SK-N-SH (cell line): ENCODE results near the gene COL5A1. TPM values are rescaled to one million over a fixed set of nuclear protein-coding genes. Genes with fewer than 3 reads are reported as not detected.

Experiments
- CTCF ChIA-PET: fragments of 300-600, 350-600 bp; formaldehyde crosslinking; extraction: SDS; loops from one replicate; lab custom pipeline; 2021; lab: Yijun Ruan, JAX
- POLR2A ChIA-PET: fragments of 350-600 bp; sonication (Branson Sonifier 250); formaldehyde crosslinking; extraction: SDS; loops from one replicate; lab custom pipeline; 2020; ENCODE audit warnings: antibody characterized with exemption, inconsistent platforms; lab: Yijun Ruan, JAX
- DNase-seq: peaks from one replicate; pipeline ENCODE4 v3.0.0; 2012
- H2AFZ ChIP-seq: fragments of 200-600 bp; sonication (generic); 2 replicates; pipeline ENCODE4 v1.8.1; 2016; ENCODE audit warnings: antibody characterized with exemption, mild to moderate bottlenecking, low read depth
- H3F3A ChIP-seq: fragments of 200-600 bp; sonication (generic); replicated peaks from 2 replicates; pipeline ENCODE3; 2016; ENCODE audit warnings: antibody characterized with exemption, mild to moderate bottlenecking; ENCODE audit not compliant: insufficient read depth
- H3K27ac ChIP-seq, 2 experiments: fragments of 200-500 bp in 1 of 2; fragments of 200-600 bp in 1 of 2; sonication (Bioruptor generic) in 1 of 2; sonication (generic), shearing (Covaris generic) in 1 of 2; 2 replicates each; pipeline versions ENCODE4 v1.5.1 to v1.6.1; 2014 to 2016; ENCODE audit warnings: low read depth in 2 of 2, inconsistent platforms in 1 of 2, low read length in 1 of 2, mild to moderate bottlenecking in 1 of 2, mixed read lengths in 1 of 2
- H3K27me3 ChIP-seq: fragments of 200-600 bp; sonication (generic), shearing (Covaris generic); 2 replicates; pipeline ENCODE4 v1.6.1; 2016; ENCODE audit warnings: mixed run types; ENCODE audit not compliant: insufficient read depth
- H3K36me3 ChIP-seq, 2 experiments: fragments of 200-500 bp in 1 of 2; fragments of 200-600 bp in 1 of 2; sonication (Bioruptor generic) in 1 of 2; sonication (generic) in 1 of 2; replicated peaks in 1 of 2; 2 replicates each; pipeline versions ENCODE3 to v1.5.1; 2014 to 2016; ENCODE audit warnings: low read length in 1 of 2, mild to moderate bottlenecking in 1 of 2; ENCODE audit not compliant: insufficient read depth in 2 of 2, control insufficient read depth in 1 of 2
- H3K4me1 ChIP-seq, 2 experiments: fragments of 200-500 bp in 1 of 2; fragments of 200-600 bp in 1 of 2; sonication (Bioruptor generic) in 1 of 2; sonication (generic), shearing (Covaris generic) in 1 of 2; 2 replicates each; pipeline versions ENCODE4 v1.5.1 to v1.6.1; 2014 to 2016; ENCODE audit warnings: low read depth in 1 of 2, low read length in 1 of 2, mixed run types in 1 of 2; ENCODE audit not compliant: insufficient read depth in 2 of 2, control insufficient read depth in 1 of 2
- H3K4me2 ChIP-seq: fragments of 200-600 bp; sonication (generic), shearing (Covaris generic); 2 replicates; pipeline ENCODE4 v1.6.1; 2017; ENCODE audit warnings: mixed run types
- H3K4me3 ChIP-seq, 2 experiments: fragments of 200-500 bp in 1 of 2; fragments of 200-600 bp in 1 of 2; sonication (Bioruptor generic) in 1 of 2; sonication (generic), shearing (Covaris generic) in 1 of 2; 2 replicates each; pipeline versions ENCODE4 v1.5.1 to v1.8.1; 2014 to 2016; ENCODE audit warnings: low read depth in 2 of 2, inconsistent platforms in 1 of 2, low read length in 1 of 2, mild to moderate bottlenecking in 1 of 2, mixed read lengths in 1 of 2, moderate library complexity in 1 of 2
- H3K79me2 ChIP-seq: fragments of 200-600 bp; sonication (generic); 2 replicates; pipeline ENCODE4 v1.8.1; 2017; ENCODE audit warnings: mild to moderate bottlenecking; ENCODE audit not compliant: insufficient read depth
- H3K9ac ChIP-seq: fragments of 200-600 bp; sonication (generic); 2 replicates; pipeline ENCODE4 v1.6.1; 2017; ENCODE audit warnings: mixed run types
- H3K9me2 ChIP-seq: fragments of 200-600 bp; sonication (generic); 2 replicates; pipeline ENCODE4 v1.6.1; 2017; ENCODE audit warnings: mixed run types
- H3K9me3 ChIP-seq: fragments of 200-600 bp; sonication (generic); 2 replicates; pipeline ENCODE4 v1.6.1; 2017; ENCODE audit warnings: mixed run types, mild to moderate bottlenecking, moderate library complexity
- H4K20me1 ChIP-seq: fragments of 200-600 bp; sonication (generic); 2 replicates; pipeline ENCODE4 v1.6.1; 2017; ENCODE audit warnings: mild to moderate bottlenecking, mixed run types; ENCODE audit not compliant: insufficient read depth
- CHD2 ChIP-seq: fragments of 150-350 bp; IDR thresholded peaks from 2 replicates; pipeline ENCODE4 v1.6.1; 2018; ENCODE audit warnings: low read length; ENCODE audit not compliant: partially characterized antibody
- EZH2phosphoT487 ChIP-seq: fragments of 200-600 bp; sonication (generic); IDR thresholded peaks from 2 replicates; pipeline ENCODE4 v1.6.1; 2017; ENCODE audit warnings: low read depth, mixed run types, mild to moderate bottlenecking, antibody characterized with exemption, moderate library complexity, borderline replicate concordance
- FOXM1 ChIP-seq: IDR thresholded peaks from 2 replicates; pipeline ENCODE4 v1.4.0; 2012; ENCODE audit warnings: low read depth, mild to moderate bottlenecking
- MXI1 ChIP-seq: IDR thresholded peaks from 2 replicates; pipeline ENCODE4 v1.6.1; 2012; ENCODE audit warnings: mild to moderate bottlenecking, low read depth, low read length, improper control_type of control experiment
- NFIC ChIP-seq: IDR thresholded peaks from 2 replicates; pipeline ENCODE4 v1.4.0; 2012; ENCODE audit warnings: borderline replicate concordance
- PBX3 ChIP-seq: IDR thresholded peaks from 2 replicates; pipeline ENCODE4; 2012
- POLR2AphosphoS5 ChIP-seq: IDR thresholded peaks from 2 replicates; pipeline ENCODE4 v1.6.1; 2012; ENCODE audit warnings: low read depth, low read length
- REST ChIP-seq: IDR thresholded peaks from 2 replicates; pipeline ENCODE4 v1.6.1; 2012; ENCODE audit warnings: mild to moderate bottlenecking, low read depth, low read length, moderate library complexity
- RFX5 ChIP-seq: IDR thresholded peaks from 2 replicates; pipeline ENCODE4 v1.6.1; 2012; ENCODE audit warnings: mild to moderate bottlenecking, improper control_type of control experiment, low read length
- RXRA ChIP-seq: IDR thresholded peaks from 2 replicates; pipeline ENCODE4 v1.4.0; 2012; ENCODE audit warnings: low read depth, mild to moderate bottlenecking, borderline replicate concordance
- TCF12 ChIP-seq: IDR thresholded peaks from 2 replicates; pipeline ENCODE4 v1.4.0; 2012
- YY1 ChIP-seq: IDR thresholded peaks from 2 replicates; pipeline ENCODE4 v1.4.0; 2012; ENCODE audit warnings: low read depth, mild to moderate bottlenecking
- WGBS: methylation state at CpG from one replicate; pipeline ENCODE4 v1.1.6; 2017; ENCODE audit warnings: low lambda C conversion rate; 5-methylcytosine and 5-hydroxymethylcytosine counted together
- polyA plus RNA-seq, 3 experiments: library from polyadenylated mRNA; depleted of rRNA; stranded (reverse); fragments of >200 nt; gene quantifications; 2 replicates each; pipeline ENCODE4 v1.2.3, GENCODE V29; 2012
- TF ChIP-seq, protein P1 (sequence below): IDR thresholded peaks from 2 replicates; pipeline ENCODE4 v1.4.0; 2012; ENCODE audit warnings: low read depth, borderline replicate concordance
- TF ChIP-seq, protein P2 (sequence below): fragments of 200-600 bp; sonication (generic); IDR thresholded peaks from 2 replicates; pipeline ENCODE4 v1.6.1; 2017; ENCODE audit warnings: antibody characterized with exemption, mild to moderate bottlenecking, moderate library complexity
- TF ChIP-seq, protein P3 (sequence below): fragments of 150-350 bp; IDR thresholded peaks from 2 replicates; pipeline ENCODE4 v1.6.1; 2016; ENCODE audit warnings: mild to moderate bottlenecking, low read depth, low read length

COL5A1 gene
- polyA plus RNA-seq, 1 of the 3 experiments (the other 2 are of a cell fraction), result 73.8 TPM

DNA sequence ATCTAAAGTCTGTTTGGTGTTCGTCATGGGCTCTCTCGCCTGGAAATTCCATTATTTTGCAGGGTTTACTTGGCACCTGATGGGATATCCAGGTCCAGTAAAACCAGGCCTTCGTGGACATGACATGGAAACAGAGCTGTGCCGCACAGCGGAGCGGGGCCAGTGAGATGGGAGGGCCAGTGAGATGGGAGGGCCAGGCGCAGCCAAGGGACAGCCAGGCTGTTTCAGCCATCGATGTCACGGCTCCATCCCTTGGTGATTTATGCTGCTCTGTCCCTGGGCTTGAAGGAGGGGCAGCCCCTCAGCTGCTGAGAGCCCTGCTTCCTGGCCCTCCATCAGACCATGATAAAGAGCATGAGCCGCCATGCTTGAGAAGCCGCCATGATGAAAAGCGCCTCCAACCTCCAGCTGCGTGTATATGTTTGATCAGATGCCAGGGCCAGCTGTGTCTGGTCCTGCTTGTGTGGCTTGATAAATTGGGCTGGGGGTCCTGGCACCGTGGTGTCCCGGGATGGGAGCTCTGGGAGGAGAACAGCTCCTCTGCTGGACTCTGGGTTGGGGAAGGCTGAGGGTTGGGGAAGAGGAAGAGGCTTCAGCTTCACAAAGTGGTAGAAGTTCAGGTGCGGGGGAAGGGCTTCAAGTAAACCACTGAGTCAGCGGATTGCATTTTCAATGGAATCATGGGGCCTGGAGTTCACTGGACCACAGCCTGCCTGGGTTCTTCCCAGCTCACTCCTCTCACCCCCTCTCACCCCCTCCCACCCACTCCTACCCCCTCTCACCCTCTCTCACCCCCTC lies 6.1 kb upstream of the COL5A1 start (continued):
- TF ChIP-seq REST (no peak), POLR2AphosphoS5 (no peak), MXI1 (no peak)

DNA sequence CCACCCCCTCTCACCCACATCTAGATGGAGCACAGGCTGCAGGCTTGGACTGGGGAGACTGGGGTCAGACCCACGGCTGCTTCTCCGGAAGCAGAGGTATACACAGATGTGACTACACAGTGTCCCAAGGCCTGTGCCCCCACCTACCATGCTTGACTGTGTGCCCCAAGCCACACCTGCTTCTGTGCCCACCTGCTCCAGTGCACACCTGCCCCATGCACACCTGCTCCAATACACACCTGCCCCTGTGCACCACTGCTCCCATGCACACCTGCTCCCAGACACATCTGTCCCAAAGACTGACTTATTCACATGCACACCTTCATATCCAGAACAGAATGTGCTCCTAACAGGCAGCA lies 5.5 kb upstream of the COL5A1 start:
- Histone ChIP-seq H3K79me2 (no peaks in the 10 kb centered on the region), H3K4me2 (no peak overlapping the region), H3K9ac (no peak overlapping the region), H3K4me1 (peaks cover 0 to 5% of the 10 kb centered on the region in 2 experiments; a peak in 3 of 4 replicates), H3K4me3 (no peak overlapping the region), H4K20me1 (no peaks in the 10 kb centered on the region), H3K36me3 (no peaks in the 10 kb centered on the region), H3K27me3 (no peaks in the 10 kb centered on the region), H3K9me3 (no peaks in the 10 kb centered on the region), H3F3A (no peaks in the 10 kb centered on the region), H2AFZ (no peak overlapping the region), H3K9me2 (no peaks in the 10 kb centered on the region), H3K27ac (no peak overlapping the region)
- WGBS, result 92% methylated on average over 2 of the region's 2 CpGs
- TF ChIP-seq, protein P1, sequence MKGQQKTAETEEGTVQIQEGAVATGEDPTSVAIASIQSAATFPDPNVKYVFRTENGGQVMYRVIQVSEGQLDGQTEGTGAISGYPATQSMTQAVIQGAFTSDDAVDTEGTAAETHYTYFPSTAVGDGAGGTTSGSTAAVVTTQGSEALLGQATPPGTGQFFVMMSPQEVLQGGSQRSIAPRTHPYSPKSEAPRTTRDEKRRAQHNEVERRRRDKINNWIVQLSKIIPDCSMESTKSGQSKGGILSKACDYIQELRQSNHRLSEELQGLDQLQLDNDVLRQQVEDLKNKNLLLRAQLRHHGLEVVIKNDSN, result no peak
- TF ChIP-seq, protein P2, sequence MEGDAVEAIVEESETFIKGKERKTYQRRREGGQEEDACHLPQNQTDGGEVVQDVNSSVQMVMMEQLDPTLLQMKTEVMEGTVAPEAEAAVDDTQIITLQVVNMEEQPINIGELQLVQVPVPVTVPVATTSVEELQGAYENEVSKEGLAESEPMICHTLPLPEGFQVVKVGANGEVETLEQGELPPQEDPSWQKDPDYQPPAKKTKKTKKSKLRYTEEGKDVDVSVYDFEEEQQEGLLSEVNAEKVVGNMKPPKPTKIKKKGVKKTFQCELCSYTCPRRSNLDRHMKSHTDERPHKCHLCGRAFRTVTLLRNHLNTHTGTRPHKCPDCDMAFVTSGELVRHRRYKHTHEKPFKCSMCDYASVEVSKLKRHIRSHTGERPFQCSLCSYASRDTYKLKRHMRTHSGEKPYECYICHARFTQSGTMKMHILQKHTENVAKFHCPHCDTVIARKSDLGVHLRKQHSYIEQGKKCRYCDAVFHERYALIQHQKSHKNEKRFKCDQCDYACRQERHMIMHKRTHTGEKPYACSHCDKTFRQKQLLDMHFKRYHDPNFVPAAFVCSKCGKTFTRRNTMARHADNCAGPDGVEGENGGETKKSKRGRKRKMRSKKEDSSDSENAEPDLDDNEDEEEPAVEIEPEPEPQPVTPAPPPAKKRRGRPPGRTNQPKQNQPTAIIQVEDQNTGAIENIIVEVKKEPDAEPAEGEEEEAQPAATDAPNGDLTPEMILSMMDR, result no peak
- TF ChIP-seq CHD2 (no peak), REST (no peak), YY1 (no peak), MXI1 (no peak), RXRA (no peak), RFX5 (no peak), NFIC (no peak), FOXM1 (no peak), PBX3 (no peak), TCF12 (no peak), EZH2phosphoT487 (no peak)
- TF ChIP-seq, protein P3, sequence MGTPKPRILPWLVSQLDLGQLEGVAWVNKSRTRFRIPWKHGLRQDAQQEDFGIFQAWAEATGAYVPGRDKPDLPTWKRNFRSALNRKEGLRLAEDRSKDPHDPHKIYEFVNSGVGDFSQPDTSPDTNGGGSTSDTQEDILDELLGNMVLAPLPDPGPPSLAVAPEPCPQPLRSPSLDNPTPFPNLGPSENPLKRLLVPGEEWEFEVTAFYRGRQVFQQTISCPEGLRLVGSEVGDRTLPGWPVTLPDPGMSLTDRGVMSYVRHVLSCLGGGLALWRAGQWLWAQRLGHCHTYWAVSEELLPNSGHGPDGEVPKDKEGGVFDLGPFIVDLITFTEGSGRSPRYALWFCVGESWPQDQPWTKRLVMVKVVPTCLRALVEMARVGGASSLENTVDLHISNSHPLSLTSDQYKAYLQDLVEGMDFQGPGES, result no peak
- POLR2A ChIA-PET, result no interaction called here
- CTCF ChIA-PET, result no interaction called here
- no peak for DNase-seq
